Measurements from ENCODE around the gene HSDL2. TPM values are rescaled to one million over a fixed set of nuclear protein-coding genes. Genes with fewer than 3 reads are reported as not detected.
A peak's percentile ranks its signal among the peaks of the same experiment; 100 is the strongest.

HSDL2 gene
- total RNA-seq, 1 experiment from 2014 or later: 60.6 TPM

- H4K20me1 ChIP-seq (ENCODE audit: insufficient read depth): peaks cover 15% of the 10 kb centered on the region
- peaks cover 57% of the 10 kb centered on the region for H3K79me2 ChIP-seq (ENCODE audit: low read depth)
- no peaks in the 10 kb centered on the region for H3K27me3 ChIP-seq (ENCODE audit: insufficient read depth, low read depth)
- ChIA-PET POLR2A (ENCODE audit: unreplicated experiment) (interaction anchor here (0.6 to 1.4 kb wide), 2 partner anchors 9 to 185 kb away, joined by 4 to 15 read pairs; no protein-coding TSS in a partner anchor), CTCF (no interaction called here)
- H3K4me1 ChIP-seq (replicated peaks; ENCODE audit: insufficient read depth): peaks cover 56% of the 10 kb centered on the region
- H3K9me2 ChIP-seq (ENCODE audit: insufficient read depth): no peaks in the 10 kb centered on the region
- peak overlapping the region; percentile 89 for H3K4me3 ChIP-seq
- peaks cover 17% of the 10 kb centered on the region for H3F3A ChIP-seq (ENCODE audit: insufficient read depth, low read depth)
- peaks cover 4% of the 10 kb centered on the region; the same call in 1 of the 2 replicates for H3K36me3 ChIP-seq (ENCODE audit: low read depth)
- no TSS peak for BruUV-seq (replicated peaks)
- no peak for DNase-seq
- peak overlapping the region; percentile 91 for H3K4me2 ChIP-seq
- intact Hi-C loops (cut with micrococcal nuclease; ENCODE audit: unreplicated experiment): loop anchor here (2.0 to 10.0 kb wide), 6 partner anchors 28 to 382 kb away; partner anchors contain the start of gene INIP
- H3K27ac ChIP-seq: peak overlapping the region; percentile 88
- TF ChIP-seq, protein P1, sequence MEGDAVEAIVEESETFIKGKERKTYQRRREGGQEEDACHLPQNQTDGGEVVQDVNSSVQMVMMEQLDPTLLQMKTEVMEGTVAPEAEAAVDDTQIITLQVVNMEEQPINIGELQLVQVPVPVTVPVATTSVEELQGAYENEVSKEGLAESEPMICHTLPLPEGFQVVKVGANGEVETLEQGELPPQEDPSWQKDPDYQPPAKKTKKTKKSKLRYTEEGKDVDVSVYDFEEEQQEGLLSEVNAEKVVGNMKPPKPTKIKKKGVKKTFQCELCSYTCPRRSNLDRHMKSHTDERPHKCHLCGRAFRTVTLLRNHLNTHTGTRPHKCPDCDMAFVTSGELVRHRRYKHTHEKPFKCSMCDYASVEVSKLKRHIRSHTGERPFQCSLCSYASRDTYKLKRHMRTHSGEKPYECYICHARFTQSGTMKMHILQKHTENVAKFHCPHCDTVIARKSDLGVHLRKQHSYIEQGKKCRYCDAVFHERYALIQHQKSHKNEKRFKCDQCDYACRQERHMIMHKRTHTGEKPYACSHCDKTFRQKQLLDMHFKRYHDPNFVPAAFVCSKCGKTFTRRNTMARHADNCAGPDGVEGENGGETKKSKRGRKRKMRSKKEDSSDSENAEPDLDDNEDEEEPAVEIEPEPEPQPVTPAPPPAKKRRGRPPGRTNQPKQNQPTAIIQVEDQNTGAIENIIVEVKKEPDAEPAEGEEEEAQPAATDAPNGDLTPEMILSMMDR (conservative IDR thresholded peaks at IDR 0.05): no peak
- no peak for TF ChIP-seq EZH2 (IDR thresholded peaks at IDR 0.05; ENCODE audit: low read depth)
- H2AFZ ChIP-seq: peak overlapping the region; percentile 65
- no peaks in the 10 kb centered on the region for H3K9me3 ChIP-seq (ENCODE audit: insufficient read depth, low read depth)
These were observed 47.3 kb upstream of the HSDL2 start for GRCh38 chr9:112332674-112332976.

DNA sequence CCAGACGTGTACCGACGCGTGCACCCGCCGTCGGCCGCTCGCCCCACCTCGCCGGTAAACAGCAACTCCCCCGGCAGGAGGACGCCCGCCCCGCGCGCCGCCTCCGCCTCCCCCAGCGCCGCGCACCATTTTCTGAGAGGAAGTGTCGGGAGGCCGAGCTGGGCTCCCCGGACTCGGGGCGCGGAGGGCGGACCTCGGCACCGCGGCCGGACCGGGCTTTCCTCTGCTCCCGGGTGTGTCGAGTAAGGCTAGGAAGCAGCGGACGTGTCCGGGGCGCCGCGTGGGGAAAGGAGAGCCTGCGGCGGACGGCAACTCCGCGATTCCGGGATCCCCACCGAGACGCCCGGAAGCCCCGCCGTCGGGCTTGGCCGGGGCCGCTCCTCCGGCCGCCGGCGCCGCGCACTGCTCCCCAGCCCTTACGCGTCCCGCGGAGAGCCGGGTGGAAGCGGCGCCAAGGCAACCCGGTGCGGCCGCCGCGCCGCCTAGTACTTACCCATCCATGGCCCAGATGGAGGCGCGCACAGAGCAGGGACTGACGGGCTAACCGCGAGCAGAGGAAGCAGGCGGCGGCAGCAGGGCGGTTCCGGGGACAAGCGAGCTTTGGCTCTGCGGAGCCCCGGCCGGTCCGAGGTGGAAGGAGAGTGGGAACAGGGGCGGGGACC, 46.8 kb upstream of the HSDL2 start, which contains the start of gene PTBP3:
Gene PTBP3 (minus strand): TSS at position 643 of the 662 bp plus-strand sequence. CDS start 35,754 bp downstream, outside the sequence.
- Histone ChIP-seq H3F3A (ENCODE audit: insufficient read depth, low read depth) (peaks cover 17% of the 10 kb centered on the region), H3K27me3 (ENCODE audit: insufficient read depth, low read depth) (no peaks in the 10 kb centered on the region), H4K20me1 (ENCODE audit: insufficient read depth) (peaks cover 14% of the 10 kb centered on the region), H3K4me1 (replicated peaks; ENCODE audit: insufficient read depth) (peaks cover 56% of the 10 kb centered on the region), H3K9me2 (ENCODE audit: insufficient read depth) (no peaks in the 10 kb centered on the region), H2AFZ (peak within 1 kb of the TSS; percentile 80), H3K36me3 (ENCODE audit: low read depth) (peaks cover 4% of the 10 kb centered on the region; the same call in 1 of the 2 replicates), H3K27ac (peak within 1 kb of the TSS; percentile 90), H3K4me2 (peak within 1 kb of the TSS; percentile 91), H3K4me3 (peak within 1 kb of the TSS; percentile 89), H3K9me3 (ENCODE audit: insufficient read depth, low read depth) (no peaks in the 10 kb centered on the region), H3K79me2 (ENCODE audit: low read depth) (peaks cover 52% of the 10 kb centered on the region)
- ChIA-PET POLR2A (ENCODE audit: unreplicated experiment) (interaction anchor here (0.6 to 1.4 kb wide), 6 partner anchors 9 to 586 kb away, joined by 3 to 15 read pairs (median 4); partner anchors contain the start of gene HSDL2), CTCF (interaction anchor here (0.5 to 1.4 kb wide), 4 partner anchors 100 to 951 kb away, joined by 3 to 12 read pairs (median 4); no protein-coding TSS in a partner anchor)
- peak; percentile 66 to 87 for DNase-seq
- intact Hi-C loops (cut with micrococcal nuclease; ENCODE audit: unreplicated experiment): loop anchor here (1.0 to 10.0 kb wide), 7 partner anchors 28 to 382 kb away; partner anchors contain the start of gene INIP
- TF ChIP-seq EZH2 (IDR thresholded peaks at IDR 0.05; ENCODE audit: low read depth): no peak
- TF ChIP-seq, protein P1 (conservative IDR thresholded peaks at IDR 0.05): no peak
- BruUV-seq (replicated peaks): TSS peak; percentile 40

- peak overlapping the region; percentile 80 for H2AFZ ChIP-seq
- peaks cover 14% of the 10 kb centered on the region for H4K20me1 ChIP-seq (ENCODE audit: insufficient read depth)
- peaks cover 45% of the 10 kb centered on the region for H3K79me2 ChIP-seq (ENCODE audit: low read depth)
- H3K4me2 ChIP-seq: peak overlapping the region; percentile 81
- DNase-seq: peak; percentile 73 to 96
- H3K4me1 ChIP-seq (replicated peaks; ENCODE audit: insufficient read depth): peaks cover 49% of the 10 kb centered on the region
- H3K9me2 ChIP-seq (ENCODE audit: insufficient read depth): no peaks in the 10 kb centered on the region
- POLR2A ChIA-PET (ENCODE audit: unreplicated experiment): interaction anchor here (0.6 to 1.4 kb wide), 5 partner anchors 8 to 587 kb away, joined by 3 to 16 read pairs (median 6); partner anchors contain the start of gene HSDL2
- CTCF ChIA-PET: interaction anchor here (0.6 to 1.4 kb wide), 6 partner anchors 100 to 950 kb away, joined by 3 to 12 read pairs (median 8); no protein-coding TSS in a partner anchor
- TF ChIP-seq EZH2 (IDR thresholded peaks at IDR 0.05; ENCODE audit: low read depth): no peak
- TF ChIP-seq, protein P1 (conservative IDR thresholded peaks at IDR 0.05): peak; percentile 57
- no peaks in the 10 kb centered on the region for H3K9me3 ChIP-seq (ENCODE audit: insufficient read depth, low read depth)
- peak overlapping the region; percentile 89 for H3K4me3 ChIP-seq
- H3K27ac ChIP-seq: peak overlapping the region; percentile 90
- no peaks in the 10 kb centered on the region for H3K27me3 ChIP-seq (ENCODE audit: insufficient read depth, low read depth)
- H3F3A ChIP-seq (ENCODE audit: insufficient read depth, low read depth): peaks cover 13% of the 10 kb centered on the region
- BruUV-seq (replicated peaks): TSS peak; percentile 81
- intact Hi-C loops (cut with micrococcal nuclease; ENCODE audit: unreplicated experiment): loop anchor here (1.0 to 10.0 kb wide), 8 partner anchors 8 to 381 kb away; partner anchors contain the start of gene INIP
- H3K36me3 ChIP-seq (ENCODE audit: low read depth): peaks cover 4% of the 10 kb centered on the region; the same call in 1 of the 2 replicates
These were observed 46.1 kb upstream of the HSDL2 start for GRCh38 chr9:112333639-112334431.

Data from PC-9 (cell line).